GM13977 (cell line): Measurements from ENCODE around the gene RFX2.

Experiments
- DNase-seq: peaks from one replicate; pipeline ENCODE4 v3.0.0; 2012; ENCODE audit warnings: low spot score
- CTCF ChIP-seq: IDR thresholded peaks from 2 replicates; pipeline ENCODE4 v1.5.1; 2012; ENCODE audit warnings: mild to moderate bottlenecking, control low read depth; ENCODE audit not compliant: insufficient read depth; ENCODE audit errors: extremely low read depth, missing control alignments
- in situ Hi-C: fragments of 300-500 bp; cut with MboI; formaldehyde crosslinking; loops from one replicate; pipeline ENCODE4 v1.12.0; 2022; ENCODE audit warnings: low sequenced_read_pairs, low pct_unique_long_range_greater_than_20kb, mixed read lengths, inconsistent platforms; ENCODE audit not compliant: unreplicated experiment

The RFX2 gene

GRCh38 chr19:5969476-5969875, 140.8 kb downstream of the RFX2 start:
- in situ Hi-C loops, result no loop called here
- no peak for TF ChIP-seq CTCF
- no peak for DNase-seq

GRCh38 chr19:5968431-5969373, 141.6 kb downstream of the RFX2 start:
- DNase-seq, result no peak
- in situ Hi-C loops, result no loop called here
- no peak for TF ChIP-seq CTCF

- TF ChIP-seq CTCF, result peak; percentile 79
- in situ Hi-C loops, result no loop called here
- DNase-seq, result peak; percentile 83
Measured at GRCh38 chr19:5967994-5968430, 142.3 kb downstream of the RFX2 start.

- TF ChIP-seq CTCF, result peak; percentile 34
Measured at GRCh38 chr19:5967571-5967970, 142.7 kb downstream of the RFX2 start.

GRCh38 chr19:5966941-5967340, 143.4 kb downstream of the RFX2 start:
- in situ Hi-C loops, result no loop called here
- no peak for TF ChIP-seq CTCF
- DNase-seq, result no peak

More at GRCh38 chr19:5967571-5967970, 142.7 kb downstream of the RFX2 start:
- in situ Hi-C loops, result no loop called here
- DNase-seq, result no peak

GRCh38 chr19:5966215-5966614, 144.1 kb downstream of the RFX2 start:
- DNase-seq, result no peak
- TF ChIP-seq CTCF, result no peak
- in situ Hi-C loops, result no loop called here
